GM21390 (cell line): ENCODE results near the gene TTC9C.
"Not testable (repeated sequence)": the region's sequence is repeated elsewhere in the genome, so short reads cannot be mapped to it uniquely, and the experiment has no call there.

ENCODE experiments used
- ATAC-seq: cut with Tn5 transposase; IDR thresholded peaks from one replicate; pipeline ENCODE4 v1.9.1; 2021; ENCODE audit not compliant: unreplicated experiment

Gene TTC9C, protein sequence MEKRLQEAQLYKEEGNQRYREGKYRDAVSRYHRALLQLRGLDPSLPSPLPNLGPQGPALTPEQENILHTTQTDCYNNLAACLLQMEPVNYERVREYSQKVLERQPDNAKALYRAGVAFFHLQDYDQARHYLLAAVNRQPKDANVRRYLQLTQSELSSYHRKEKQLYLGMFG

DNA sequence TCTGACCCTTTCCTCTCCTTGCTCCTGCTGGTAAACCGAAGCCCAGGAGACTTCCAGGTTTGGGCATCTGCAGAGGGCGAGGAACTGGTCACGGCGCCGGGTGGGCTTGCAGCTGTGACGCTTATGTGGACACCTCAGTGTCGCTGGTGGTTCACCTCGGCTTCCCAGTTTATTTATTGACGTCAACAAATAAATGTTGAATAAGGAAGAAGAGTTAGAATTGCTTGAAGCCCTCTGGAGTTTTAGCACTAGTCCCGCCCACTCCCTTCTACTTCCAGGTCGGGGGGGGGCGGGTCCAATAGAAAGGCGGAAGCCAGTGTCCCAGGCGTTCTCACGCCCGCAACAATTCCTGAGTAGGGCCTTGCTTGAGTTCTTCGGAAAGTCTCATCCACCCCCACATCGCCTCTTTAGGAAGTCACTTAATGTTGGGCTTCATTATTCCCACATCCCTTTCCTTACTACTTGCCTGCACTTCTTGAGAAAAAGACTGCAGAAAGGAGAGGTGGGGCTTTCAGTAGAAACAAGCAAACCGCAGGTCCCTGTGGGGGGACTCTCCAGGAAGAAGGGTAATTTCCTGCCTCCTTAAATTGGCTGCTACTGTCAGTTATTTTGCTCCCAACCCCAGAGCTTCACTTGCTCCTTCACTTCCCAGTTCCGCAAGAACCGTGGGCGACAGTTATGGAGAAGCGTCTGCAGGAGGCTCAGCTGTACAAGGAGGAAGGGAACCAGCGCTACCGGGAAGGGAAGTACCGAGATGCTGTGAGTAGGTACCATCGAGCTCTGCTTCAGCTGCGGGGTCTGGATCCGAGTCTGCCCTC is at the start of gene TTC9C:
TTC9C (plus strand) TSS at position 316 of the 818 bp plus-strand sequence; CDS start at position 679, 363 bp downstream.
- peak; percentile 27 for ATAC-seq

DNA sequence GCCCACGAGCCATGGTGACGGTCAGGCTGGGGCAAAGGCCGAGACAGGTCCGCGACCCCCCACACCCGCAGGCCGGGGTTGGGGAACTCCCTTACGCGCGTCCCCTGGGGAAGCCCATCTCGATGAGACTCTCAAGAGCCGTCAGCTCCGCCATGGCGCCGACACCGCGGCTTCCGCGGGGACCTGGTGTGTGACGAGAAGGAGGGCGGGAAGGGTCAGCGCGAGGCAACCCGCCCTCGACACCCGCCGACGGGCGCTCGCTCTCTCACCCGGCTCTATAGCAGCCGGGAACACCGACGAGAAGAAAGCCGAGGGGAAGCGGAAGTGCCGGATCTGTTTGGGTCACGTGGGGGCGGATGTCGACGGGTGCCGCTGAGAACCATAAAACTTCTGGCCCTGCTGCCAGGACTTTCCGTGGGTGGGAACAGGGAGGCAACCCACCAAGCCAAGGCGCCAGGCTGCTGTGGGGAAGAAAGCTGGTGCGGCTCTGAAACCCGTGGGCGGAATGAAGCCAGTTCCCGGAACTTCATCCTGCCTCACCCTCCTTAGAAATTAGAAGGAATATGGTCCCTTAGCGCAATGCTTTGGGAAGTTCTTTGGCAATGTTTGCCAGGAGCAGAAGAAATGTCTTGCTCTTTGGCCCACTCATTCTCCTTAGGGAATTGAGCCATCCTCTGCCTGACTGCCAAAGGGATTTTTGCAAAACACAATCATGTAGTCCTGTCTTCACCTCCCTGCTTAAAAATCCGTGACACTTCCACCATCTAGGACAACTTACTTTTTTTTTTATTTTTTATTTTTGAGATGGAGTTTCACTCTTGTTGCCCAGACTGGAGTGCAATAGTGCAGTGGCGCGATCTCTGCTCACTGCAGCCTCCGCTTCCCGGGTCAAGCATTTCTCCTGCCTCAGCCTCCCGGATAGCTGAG is 49.3 kb upstream of the TTC9C start, which contains the start of gene UBXN1:
UBXN1 (minus strand) TSS at position 304 of the 927 bp plus-strand sequence; CDS start at position 154, 150 bp downstream.
- ATAC-seq: peak; percentile 74

DNA sequence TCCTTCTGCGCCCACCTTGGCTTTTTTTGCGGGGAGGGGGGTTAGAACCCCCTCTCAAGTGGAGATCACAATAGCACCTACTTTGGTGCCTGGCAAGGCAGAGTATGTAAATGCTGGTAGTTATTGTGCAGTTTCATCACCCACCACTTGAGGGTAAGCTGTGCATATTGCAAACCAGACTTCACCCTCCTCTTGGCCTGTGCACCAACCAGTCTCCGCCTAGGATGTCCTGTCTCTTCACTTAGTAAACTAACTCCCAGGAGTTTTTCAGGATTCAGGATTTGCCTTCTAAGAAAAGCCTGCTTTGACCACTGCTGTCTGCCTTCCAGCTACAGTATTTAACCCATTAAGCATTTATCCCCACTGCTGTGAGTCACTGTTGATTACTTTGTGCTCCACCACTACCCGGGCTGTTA is 47.5 kb upstream of the TTC9C start:
- ATAC-seq: peak; percentile 57

DNA sequence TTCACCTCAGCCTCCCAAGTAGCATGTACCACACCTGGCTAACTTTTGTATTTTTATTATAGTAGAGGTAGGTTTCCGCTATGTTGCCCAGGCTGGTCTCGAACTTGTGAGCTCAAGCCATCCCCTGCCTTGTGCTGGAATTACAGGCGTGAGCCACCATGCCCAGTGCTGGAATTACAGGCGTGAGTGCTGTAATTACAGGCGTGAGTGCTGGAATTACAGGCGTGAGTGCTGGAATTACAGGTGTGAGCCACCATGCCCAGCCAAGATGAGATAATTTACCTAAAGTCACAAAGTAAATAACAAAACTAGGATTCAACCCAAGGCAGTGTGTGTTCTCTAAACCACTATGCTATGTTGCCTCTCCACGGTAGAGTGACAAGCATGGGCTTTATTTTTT is 45.8 kb upstream of the TTC9C start:
- no peak for ATAC-seq

DNA sequence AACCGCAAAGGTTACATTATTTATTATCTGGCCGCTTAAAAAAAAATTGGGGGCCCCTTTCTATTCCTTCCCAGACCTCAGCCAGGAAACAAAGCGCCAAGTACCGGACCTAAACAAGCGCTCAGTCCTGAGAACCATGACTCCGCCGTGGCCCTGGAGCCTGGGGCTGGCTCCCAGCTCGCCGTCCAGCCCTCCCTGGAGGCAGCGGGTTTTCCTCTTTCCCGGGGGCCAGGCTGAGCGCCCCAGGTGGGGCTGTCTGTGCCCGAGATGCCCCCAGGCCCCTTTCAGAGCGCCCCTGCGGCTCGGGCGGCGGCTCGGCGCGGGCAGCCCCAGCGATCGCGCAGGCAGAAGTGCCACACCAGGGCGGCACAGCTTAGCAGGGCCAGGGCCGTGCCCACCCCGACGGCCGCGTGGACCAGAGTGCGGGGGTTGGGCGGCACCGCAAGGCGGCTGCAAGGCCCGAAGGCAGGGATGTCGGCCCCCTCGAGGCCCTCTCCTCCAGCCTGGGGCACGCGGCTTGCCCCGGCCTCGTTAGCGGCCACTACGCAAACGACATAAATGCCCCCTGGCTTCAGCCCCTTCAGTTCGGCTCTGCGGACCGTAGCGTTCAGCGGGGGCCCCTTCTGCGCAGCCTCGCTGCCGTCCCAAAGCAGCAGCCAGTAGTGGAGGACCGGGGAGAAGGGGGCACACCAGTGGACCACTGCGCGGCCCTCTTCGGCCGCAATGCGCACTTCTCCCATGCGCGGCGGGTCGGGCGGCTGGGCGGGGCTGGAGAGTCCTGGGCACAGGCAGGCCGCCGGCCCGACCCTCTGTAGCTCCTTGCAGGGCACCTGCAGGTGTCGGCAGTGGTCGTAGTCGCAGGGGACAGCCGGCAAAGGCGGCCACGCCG is 40.5 kb upstream of the TTC9C start:
- no peak for ATAC-seq

DNA sequence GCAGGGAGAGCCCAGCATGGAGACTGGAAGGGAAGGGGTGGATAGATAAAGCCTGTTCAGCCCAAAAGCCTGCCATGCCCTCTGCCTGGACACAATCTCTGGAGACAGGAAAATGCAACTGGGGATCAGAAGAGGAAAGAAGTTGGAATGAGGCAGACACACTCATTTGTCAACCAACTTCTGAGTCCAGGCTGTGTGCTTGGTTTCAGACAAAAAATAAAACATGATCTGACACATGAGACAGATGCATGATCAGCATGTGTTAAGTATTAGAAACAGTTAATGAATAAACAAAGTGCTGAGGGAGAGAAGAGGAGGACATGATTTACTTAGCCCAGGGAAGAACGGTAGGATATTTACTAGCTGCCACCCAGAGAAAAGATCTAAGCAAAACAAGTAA is 39.8 kb upstream of the TTC9C start:
- ATAC-seq: no peak

DNA sequence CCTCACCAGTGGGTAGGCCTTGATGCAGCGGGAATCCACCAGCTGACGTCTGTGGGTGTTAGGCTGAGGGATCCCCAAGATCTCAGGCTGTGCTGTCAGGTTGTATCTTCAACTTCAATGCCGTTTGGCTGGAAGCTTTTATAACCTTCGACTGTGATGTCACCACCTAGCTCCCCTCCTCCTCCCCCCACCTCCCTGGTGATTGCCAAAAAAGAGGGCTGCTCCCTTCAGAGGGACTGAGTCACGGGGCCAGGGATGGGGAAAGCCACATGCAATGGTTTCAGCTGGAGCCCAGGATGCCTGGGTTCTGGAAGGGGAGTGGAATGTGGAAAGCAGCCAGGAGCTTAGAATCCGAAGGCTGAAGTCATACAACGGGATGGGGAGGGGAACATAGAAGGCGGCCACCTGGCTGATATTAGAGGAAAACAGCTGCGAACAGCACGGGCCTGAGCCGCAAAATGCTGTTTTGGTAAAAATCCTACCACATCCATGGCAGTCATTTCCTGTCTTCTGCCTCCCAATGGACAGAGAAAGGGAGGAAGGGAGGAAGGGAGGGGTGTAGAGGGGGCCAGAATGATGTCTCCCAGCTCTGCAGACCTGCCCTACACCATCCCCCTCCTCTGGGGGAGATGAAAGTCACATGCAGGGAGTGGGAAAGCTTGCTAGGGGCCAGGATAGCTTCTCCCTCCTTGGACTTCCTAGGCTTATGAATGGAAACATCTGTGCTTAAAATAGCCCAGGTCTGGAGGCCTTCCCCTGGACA is 38.7 kb upstream of the TTC9C start, which contains the start of gene LRRN4CL:
LRRN4CL (minus strand) TSS at position 110 of the 763 bp plus-strand sequence. CDS start 1,022 bp downstream, outside the sequence.
- ATAC-seq: no peak

DNA sequence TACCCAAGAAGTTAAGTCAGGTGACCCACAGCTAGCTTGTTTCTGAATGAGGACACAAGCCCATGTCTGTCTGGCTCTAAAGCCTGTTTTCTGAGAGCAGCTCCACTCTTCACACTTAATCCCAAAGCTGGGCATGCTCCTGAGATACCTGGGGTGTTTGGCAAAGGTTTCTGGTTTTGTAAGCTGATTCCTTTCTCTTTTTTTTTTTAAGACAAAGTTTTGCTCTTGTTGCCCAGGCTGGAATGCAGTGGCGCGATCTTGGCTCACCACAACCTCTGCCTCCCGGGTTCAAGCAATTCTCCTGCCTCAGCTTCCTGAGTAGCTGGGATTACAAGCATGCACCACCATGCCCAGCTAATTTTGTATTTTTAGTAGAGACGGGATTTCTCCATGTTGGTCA is 34.7 kb upstream of the TTC9C start:
- not testable (repeated sequence) for ATAC-seq

DNA sequence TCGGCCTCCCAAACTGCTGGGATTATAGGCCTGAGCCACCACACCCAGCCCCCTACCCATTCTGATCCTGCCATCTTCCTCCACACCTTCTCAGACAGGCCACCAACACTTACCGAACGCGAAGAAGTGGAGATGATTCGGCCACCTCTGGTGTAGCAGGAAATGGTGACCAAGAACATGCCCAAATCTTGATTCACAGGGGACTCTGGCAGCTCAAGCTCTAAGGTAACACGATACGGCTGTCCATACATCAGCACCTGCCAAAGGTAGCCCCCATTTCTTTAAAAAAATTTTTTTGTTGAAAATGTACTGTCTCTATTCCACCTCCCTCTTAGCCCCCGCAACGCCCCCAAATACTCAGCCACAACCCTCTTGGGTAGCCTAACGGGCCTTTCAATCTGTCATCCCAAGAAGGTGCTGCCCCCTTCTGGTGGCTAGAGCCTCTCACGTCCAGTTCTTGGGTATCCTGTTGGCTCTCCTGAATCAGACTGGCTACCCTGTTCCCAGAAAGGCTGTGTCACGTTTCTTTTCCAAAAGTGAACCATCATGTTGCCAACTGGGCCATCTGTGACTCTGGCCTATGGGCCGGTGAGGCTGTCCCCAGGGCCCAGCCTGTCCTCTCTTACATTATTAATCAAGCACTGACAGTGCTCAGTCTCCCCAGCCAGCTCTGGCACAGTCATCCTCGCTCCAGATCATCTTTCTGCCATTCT is 33.7 kb upstream of the TTC9C start:
- ATAC-seq: no peak

DNA sequence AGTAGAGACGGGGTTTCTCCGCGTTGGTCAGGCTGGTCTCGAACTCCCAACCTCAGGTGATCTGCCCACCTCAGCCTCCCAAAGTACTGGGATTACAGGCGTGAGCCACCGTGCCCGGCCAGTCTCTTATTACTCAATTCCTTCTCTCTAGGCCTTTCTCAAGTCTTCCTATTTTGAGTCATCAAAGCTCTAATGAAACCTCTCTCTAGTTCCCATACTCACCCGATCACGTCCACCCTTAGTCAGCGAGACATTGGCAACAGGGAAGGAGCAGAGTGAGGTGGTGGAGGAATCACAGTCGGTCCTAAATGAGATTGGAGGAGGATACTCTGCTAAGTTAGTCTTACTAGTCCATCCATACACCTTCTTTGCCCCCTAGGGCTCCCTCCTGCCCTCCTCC is 26.0 kb upstream of the TTC9C start:
- no peak for ATAC-seq

DNA sequence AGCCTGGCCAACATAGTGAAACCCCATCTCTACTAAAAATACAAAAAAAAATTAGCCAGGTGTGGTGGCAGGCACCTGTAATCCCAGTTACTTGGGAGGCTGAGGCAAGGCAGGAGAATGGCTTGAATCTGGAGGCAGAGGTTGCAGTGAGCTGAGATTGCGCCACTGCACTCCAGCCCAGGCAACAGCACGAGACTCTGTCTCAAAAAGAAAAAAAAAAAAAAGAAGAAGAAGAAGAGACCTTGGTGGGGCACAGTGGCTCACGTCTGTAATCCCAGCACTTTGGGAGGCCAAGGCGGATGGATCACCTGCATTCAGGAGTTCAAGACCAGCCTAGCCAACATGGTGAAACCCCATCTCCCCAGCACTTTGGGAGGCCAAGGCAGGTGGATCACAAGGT is 24.4 kb upstream of the TTC9C start:
- ATAC-seq: not testable (repeated sequence)

DNA sequence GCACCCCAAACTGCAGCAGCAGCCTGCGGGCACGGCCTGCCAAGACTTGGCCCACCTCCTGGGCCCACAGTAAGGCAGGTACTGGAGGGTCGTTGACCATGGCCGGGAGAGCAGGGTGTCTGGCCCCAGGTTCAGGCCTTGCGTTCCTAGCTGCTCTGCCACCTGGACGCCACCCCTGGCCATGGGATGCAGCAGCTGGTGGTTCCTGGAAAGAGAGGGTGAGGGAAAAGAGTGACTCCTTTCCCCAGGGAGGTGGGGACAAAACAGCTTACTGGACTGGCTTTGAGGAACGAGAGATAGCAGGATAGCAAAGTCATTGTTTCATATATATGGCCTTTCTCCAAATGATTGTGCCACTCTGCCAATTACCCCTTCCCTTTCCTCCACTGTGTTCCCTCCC is 22.9 kb upstream of the TTC9C start:
- ATAC-seq: no peak

DNA sequence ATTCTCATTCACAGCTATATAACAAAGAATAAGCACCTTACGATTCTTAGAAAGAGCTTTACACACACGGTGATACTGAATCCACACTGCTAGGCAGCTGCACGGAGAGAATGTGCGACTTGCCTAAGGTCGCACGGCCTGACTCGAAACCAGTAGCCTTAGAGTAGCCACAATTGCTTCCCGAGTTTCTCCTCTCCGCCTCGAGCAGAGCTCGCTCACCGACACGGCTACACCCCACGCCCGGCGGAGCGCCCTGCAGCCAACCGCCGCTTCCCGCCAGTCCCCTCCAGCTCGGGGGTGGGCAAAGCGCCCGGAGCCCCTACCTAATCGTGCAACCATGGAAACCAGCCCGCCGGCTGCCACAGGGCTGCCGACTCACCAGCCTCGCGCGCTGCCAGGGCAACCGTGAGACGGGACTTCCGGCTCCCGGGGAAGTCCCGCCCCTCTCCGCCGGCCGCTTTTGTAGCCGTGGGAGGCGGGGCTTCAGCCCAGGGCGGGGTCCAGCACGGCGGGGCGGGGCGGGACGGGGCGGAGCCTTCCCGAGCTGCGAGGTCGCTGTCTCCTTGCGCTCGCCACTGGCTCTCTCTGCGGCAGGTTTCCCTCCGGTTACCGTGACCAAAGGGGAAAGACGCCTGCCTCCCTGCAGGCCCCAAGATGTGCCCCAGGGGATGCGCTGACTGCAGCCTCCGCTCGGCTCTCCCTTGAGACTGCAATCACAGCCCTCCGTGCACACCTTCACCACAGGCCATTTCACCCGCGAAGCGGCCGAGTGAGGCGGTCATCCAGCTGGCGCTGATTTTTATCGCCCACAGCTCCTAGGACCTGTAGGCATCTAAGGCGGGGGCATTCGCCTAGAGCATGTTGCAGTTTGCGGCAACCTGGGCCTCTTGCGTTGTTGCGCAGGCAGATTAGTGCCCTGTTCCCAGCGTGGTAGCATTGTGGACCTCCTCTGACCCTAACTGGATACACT is 22.1 kb upstream of the TTC9C start:
- peak; percentile 60 for ATAC-seq

DNA sequence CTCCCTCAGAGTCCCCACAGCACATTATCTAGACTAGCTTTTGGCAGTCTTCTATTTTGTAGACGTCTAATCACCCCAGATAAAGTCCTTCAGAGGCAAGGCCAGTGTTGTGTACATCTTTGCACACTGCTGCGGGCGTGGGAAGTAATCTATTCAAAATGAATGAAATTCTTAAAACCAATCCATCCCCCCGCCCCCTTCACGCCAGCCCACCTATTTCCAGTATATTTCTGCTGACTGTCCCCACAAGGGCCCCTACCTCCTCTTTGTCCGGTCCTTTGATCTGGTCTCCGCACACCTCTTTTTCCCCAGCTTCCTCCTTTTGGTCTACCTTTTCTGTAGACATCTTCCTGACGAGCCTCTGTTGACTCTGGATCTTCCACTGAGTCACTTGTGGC is 21.4 kb upstream of the TTC9C start:
- no peak for ATAC-seq

DNA sequence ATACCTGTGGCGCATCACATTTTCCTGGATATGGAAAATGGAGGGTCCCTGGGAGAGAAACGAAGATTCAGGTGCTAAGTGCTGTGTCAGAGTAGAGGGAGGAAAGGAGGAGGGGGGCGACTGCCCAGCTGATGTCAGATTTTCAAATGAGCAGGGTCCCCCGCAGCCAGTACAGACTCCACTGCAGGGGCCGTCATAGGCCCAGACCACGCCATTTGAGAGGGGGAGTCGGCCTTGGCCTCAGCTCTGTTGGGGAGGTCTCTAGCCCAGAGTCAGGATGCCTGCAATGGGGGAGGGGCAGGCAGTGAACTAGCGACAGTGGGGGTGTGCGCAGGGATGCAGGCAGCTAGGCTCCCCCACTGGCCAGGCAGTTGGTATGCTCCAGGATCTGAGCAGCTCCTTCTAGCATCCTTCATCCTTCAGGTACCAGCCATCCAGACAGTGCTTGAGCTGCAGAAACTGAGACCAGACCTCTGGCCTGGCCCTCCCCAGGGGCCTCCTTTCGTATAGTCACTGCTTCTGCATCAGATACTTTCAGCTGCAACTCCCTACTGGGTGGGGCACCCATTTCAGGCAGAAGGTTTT is 20.9 kb upstream of the TTC9C start, which contains the start of the genes BSCL2 and GNG3:
BSCL2 (minus strand) TSS at position 148 of the 585 bp plus-strand sequence. CDS start 229 bp downstream, outside the sequence.
GNG3 (plus strand) TSS at position 400 of the 585 bp plus-strand sequence. CDS start 620 bp downstream, outside the sequence.
- ATAC-seq: no peak

DNA sequence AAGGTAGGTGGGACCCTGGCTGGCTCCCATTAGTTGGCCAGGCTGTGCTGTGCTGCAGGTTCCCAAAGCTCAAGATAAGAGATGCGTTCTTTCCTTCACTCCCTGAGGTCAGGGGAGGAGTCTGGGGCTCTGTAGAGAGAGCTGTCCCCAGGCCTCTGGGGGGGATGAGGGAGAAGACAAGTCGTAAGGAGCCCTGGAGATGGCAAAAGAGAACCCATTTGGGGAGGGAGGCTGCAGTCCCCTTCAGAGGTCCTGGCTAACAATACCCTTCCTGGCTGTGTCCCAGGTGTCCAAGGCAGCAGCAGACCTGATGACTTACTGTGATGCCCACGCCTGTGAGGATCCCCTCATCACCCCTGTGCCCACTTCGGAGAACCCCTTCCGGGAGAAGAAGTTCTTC is 19.9 kb upstream of the TTC9C start:
- no peak for ATAC-seq

DNA sequence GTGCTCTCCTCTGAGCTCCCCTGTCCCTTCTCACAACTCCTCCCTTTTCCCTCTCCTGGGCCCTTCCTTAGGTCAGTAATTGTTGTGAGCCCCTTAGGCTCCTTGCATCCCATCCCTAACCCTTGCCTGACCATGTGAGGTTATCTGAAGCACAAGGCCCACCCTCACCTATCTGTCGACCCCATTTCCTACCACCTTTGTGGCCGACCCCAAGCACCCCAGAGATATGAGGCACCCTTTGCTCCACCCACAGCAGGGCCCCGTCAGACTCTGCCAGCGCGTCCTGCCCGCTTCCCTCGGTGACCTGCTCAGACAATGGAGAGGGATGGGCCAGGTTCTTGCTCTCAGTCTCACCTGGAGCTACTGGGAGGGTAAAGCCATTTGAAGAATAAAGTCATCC is 19.5 kb upstream of the TTC9C start:
- ATAC-seq: no peak
